Measurements from ENCODE around the gene ACTR3C.

DNA sequence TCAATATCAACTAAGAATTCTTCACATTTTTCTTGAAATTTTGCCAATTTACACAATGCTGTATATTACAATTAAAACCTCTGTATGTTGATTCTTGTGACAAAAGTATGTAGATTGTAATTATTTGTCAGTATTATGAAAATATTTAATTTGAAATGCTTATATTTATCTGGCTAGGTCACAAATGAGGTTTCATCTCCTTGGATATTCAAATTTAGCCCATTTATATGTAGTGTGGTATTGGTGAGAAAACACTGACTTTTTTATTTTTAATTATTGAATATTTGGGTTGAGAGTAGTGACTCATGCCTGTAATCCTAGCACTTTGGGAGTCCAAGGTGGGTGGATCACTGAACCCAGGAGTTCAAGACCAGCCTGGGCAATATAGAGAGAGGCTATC is 21.0 kb upstream of the ACTR3C start:
- TF ChIP-seq, protein P1, sequence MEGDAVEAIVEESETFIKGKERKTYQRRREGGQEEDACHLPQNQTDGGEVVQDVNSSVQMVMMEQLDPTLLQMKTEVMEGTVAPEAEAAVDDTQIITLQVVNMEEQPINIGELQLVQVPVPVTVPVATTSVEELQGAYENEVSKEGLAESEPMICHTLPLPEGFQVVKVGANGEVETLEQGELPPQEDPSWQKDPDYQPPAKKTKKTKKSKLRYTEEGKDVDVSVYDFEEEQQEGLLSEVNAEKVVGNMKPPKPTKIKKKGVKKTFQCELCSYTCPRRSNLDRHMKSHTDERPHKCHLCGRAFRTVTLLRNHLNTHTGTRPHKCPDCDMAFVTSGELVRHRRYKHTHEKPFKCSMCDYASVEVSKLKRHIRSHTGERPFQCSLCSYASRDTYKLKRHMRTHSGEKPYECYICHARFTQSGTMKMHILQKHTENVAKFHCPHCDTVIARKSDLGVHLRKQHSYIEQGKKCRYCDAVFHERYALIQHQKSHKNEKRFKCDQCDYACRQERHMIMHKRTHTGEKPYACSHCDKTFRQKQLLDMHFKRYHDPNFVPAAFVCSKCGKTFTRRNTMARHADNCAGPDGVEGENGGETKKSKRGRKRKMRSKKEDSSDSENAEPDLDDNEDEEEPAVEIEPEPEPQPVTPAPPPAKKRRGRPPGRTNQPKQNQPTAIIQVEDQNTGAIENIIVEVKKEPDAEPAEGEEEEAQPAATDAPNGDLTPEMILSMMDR (conservative IDR thresholded peaks at IDR 0.05; ENCODE audit: low read length) = no peak
- TF ChIP-seq EZH2phosphoT487 (IDR thresholded peaks at IDR 0.05; ENCODE audit: borderline replicate concordance, low read depth, low read length) = no peak
